Brain microvascular endothelial cell (primary cell): ENCODE measurements around the gene KCNQ1.

Experiments
- DNase-seq: peaks from one replicate; pipeline ENCODE4 v3.0.0-alpha.2; 2020
- H3K27ac ChIP-seq: fragments of 250-450 bp; sonication (Bioruptor Pico); 2 replicates; pipeline ENCODE4 v1.5.1; 2020; ENCODE audit warnings: mild to moderate bottlenecking, moderate library complexity
- H3K27me3 ChIP-seq: fragments of 250-450 bp; sonication (Bioruptor Pico); replicated peaks from 2 replicates; pipeline ENCODE4 v1.5.1; 2020; ENCODE audit warnings: mild to moderate bottlenecking
- H3K36me3 ChIP-seq: fragments of 250-450 bp; sonication (Bioruptor Pico); replicated peaks from 2 replicates; pipeline ENCODE4 v1.5.1; 2020; ENCODE audit warnings: mild to moderate bottlenecking
- H3K4me3 ChIP-seq: 2 replicates; pipeline ENCODE4 v1.5.1; 2011; ENCODE audit warnings: low read depth, mild to moderate bottlenecking, control low read depth, low read length, moderate library complexity
- CTCF ChIP-seq: IDR thresholded peaks from 2 replicates; pipeline ENCODE4 v1.5.1; 2011; ENCODE audit warnings: low read depth, mild to moderate bottlenecking, moderate library complexity, low read length, control low read depth, inconsistent platforms; ENCODE audit errors: missing control alignments
- in situ Hi-C: cut with HindIII; loops from 2 replicates; pipeline ENCODE4 v1.10.0; 2017; ENCODE audit warnings: low sequenced_read_pairs, low pct_ligation_motif_present

The KCNQ1 gene

GRCh38 chr11:2647953-2648352 is 203.1 kb downstream of the KCNQ1 start:
- Histone ChIP-seq H3K27ac (no peak overlapping the region), H3K4me3 (no peak overlapping the region), H3K36me3 (no peaks in the 10 kb centered on the region), H3K27me3 (no peaks in the 10 kb centered on the region)
- TF ChIP-seq CTCF, result no peak
- no peak for DNase-seq
- in situ Hi-C loops, result no loop called here

DNA sequence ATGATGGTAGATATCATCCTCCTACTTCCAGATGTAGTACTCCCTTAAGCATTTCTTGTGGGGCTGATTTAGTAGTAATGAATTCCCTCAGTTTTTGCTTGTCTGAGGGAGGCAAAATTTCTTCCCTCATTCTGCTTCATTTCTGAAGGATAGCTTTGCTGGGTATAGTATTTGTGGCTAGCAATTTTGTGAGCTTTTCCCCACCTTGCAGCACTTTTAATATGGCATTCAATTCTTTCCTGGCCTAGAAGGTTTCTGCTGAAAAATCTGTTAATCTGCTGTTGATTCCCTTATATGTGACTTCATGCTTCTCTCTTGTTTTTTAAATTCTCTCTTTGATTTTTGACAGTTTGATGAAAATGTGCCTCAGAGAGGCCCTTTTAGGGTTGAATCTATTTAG is 204.6 kb downstream of the KCNQ1 start:
- no peak for DNase-seq
- H3K4me3 ChIP-seq, result no peak overlapping the region
- no peak for TF ChIP-seq CTCF
- no peak overlapping the region for H3K27ac ChIP-seq
- H3K36me3 ChIP-seq, result no peaks in the 10 kb centered on the region
- in situ Hi-C loops, result no loop called here
- H3K27me3 ChIP-seq, result no peaks in the 10 kb centered on the region

- Histone ChIP-seq H3K4me3 (no peak overlapping the region), H3K27ac (no peak overlapping the region), H3K36me3 (no peaks in the 10 kb centered on the region), H3K27me3 (no peaks in the 10 kb centered on the region)
- no peak for DNase-seq
- in situ Hi-C loops, result no loop called here
- no peak for TF ChIP-seq CTCF
Measured at GRCh38 chr11:2649848-2650247, 205.0 kb downstream of the KCNQ1 start.

DNA sequence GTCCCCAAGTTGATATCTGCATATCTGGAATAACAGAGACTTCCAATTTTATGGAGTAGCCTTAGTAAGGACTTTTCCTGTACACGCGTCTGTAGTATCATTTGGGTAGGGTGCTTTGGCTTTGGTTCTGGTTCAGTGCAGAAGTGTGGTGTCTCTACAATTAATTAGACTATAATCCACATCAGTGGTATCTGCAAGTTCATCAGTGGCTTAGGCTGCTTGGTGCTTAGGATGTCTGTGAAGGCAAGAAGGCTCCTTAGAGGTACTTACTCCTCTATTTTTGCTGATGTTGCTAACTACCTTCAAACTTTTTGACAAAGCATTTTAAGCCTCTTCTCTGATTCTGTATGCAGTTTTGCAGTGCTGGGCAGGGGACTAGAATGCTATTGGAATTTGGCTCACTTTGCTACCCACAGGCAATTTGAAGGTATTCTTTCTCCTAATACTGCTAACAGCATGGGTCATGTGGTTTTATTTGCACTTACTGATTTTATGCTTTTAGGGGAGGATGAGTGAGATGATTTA is 205.6 kb downstream of the KCNQ1 start:
- in situ Hi-C loops, result no loop called here
- H3K27ac ChIP-seq, result no peak overlapping the region
- no peaks in the 10 kb centered on the region for H3K36me3 ChIP-seq
- no peak for TF ChIP-seq CTCF
- no peak for DNase-seq
- no peak overlapping the region for H3K4me3 ChIP-seq
- H3K27me3 ChIP-seq, result no peaks in the 10 kb centered on the region

- Histone ChIP-seq H3K27me3 (no peaks in the 10 kb centered on the region), H3K4me3 (no peak overlapping the region), H3K36me3 (no peaks in the 10 kb centered on the region), H3K27ac (no peak overlapping the region)
- no peak for DNase-seq
- TF ChIP-seq CTCF, result no peak
- in situ Hi-C loops, result no loop called here
Measured at GRCh38 chr11:2651054-2651617, 206.3 kb downstream of the KCNQ1 start.

GRCh38 chr11:2651826-2652271 is 207.0 kb downstream of the KCNQ1 start:
- H3K4me3 ChIP-seq, result no peak overlapping the region
- no peak for TF ChIP-seq CTCF
- no peaks in the 10 kb centered on the region for H3K27me3 ChIP-seq
- H3K36me3 ChIP-seq, result no peaks in the 10 kb centered on the region
- H3K27ac ChIP-seq, result no peak overlapping the region
- in situ Hi-C loops, result no loop called here
- DNase-seq, result no peak
